HT1080 (cell line): ENCODE measurements around the gene HRAS. TPM values are rescaled to one million over a fixed set of nuclear protein-coding genes. Genes with fewer than 3 reads are reported as not detected.

Experiments
- DNase-seq: peaks from one replicate; pipeline ENCODE4 v3.0.0-alpha.2; 2015; ENCODE audit warnings: low read depth
- total RNA-seq: library from RNA; depleted of rRNA; stranded (reverse); fragments of >200 nt; shearing (Covaris generic); gene quantifications from 2 replicates; pipeline ENCODE4 v1.2.3, GENCODE V29; 2014

Gene HRAS
- total RNA-seq, 1 experiment from 2014 or later: 89.6 TPM

GRCh38 chr11:554428-555226, 19.3 kb upstream of the HRAS start:
- peak; percentile 31 for DNase-seq

- no peak for DNase-seq
Measured at GRCh38 chr11:553988-554340, 18.6 kb upstream of the HRAS start.

DNA sequence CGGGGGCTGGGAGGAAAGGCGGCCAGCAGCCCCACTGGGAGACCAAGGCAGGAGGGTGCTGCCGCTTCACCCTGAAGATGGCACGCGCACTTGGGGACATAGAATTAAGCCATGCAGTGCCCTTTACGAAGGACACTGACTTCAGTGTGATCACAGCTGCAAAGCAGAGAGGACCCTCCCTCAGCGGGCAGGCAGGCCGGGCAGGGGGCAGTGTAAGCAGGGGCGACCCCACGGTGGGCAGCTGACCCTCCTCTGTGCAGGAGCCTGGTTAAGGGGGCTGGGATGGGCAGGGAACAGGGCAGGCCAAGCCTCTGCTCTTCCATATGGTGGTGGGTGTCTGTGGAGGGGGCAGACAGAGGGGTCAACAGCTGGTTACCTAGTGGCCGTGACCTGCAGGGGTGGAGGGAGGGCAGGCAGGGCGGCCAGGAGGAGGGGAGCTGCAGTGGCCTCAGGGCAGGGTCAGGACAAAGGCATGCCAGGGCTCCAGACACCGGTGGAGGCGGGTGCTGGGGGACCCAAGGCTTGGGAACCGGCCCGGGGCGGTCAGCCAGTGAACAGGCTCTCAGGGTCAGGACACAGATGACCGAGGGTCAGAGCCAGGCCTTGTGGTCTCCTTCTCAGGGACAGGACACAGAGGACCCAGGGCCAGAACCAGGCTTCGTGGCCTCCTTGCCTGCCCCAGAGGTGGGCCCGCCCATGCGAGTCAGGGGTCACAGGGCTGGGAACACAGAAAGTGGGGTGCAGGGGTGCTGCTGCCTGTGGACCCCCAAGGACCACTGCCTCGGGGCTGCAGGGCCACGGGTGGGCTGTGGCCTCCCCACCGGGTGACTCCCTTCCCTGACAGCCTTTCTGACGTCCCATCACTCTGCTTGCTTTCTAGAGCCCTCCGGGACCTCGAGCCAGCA, 18.0 kb upstream of the HRAS start:
- no peak for DNase-seq

GRCh38 chr11:551596-551995, 16.2 kb upstream of the HRAS start:
- DNase-seq: no peak

DNA sequence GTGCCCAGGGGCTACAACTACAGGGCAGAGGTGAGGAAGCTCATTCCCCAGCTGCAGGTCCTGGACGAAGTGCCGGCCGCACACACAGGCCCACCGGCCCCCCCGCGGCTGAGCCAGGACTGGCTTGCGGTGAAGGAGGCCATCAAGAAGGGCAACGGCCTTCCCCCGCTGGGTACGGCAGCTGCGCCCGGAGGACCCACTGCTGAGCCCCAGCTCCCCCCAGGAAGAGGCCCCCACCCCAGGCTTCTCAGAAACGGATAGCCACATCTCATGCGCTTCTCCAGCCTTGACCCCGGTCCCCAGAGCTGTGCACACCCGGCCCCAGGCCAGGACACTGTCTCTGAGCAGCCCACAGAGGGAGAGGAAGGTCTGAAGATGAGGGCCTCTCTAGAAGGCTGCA, 15.8 kb upstream of the HRAS start:
- no peak for DNase-seq

DNA sequence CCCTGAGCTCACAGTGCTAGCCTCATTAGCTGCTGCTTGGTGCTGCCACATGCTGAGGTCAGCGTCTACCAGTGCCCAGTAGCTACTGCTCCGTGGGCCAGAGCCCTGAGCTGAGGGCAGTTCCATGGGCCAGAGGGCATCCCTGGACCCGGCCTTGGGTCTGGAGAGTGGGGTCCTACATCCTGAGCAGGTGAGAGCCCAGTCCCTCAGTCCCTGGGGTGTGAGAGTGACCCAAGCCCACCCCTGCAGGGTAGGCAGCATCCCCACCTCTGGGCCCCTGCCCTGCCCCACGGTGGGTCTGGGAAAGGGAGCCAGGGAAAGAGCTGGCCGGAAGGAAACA, 15.3 kb upstream of the HRAS start:
- DNase-seq: no peak

- DNase-seq: no peak
Measured at GRCh38 chr11:550021-550745, 14.8 kb upstream of the HRAS start.

- no peak for DNase-seq
Measured at GRCh38 chr11:548700-549603, 13.6 kb upstream of the HRAS start.

- no peak for DNase-seq
Measured at GRCh38 chr11:545171-545570, 9.8 kb upstream of the HRAS start.

- no peak for DNase-seq
Measured at GRCh38 chr11:544817-545166, 9.4 kb upstream of the HRAS start.

DNA sequence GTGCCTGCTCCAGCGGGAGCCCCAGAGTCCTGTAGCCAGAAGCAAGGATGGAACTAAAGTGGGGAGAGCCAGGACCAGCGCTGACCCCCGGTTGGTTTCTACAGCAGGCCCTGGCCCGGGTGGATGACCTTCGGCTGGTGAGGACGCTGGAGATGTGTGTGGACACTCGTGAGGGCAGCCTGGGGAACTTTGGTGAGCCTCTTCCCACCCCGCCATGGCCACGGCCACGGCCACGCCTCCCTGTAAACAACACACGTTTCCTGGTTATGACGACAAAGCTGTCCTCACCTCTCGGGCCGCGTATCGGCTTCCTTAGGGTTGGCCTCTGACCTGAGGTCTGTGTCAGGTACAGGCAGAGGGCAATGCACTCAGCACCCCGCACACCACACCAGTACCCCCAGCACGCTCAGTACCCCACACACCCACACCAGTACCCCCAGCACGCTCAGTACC, 6.1 kb upstream of the HRAS start:
- DNase-seq: no peak

DNA sequence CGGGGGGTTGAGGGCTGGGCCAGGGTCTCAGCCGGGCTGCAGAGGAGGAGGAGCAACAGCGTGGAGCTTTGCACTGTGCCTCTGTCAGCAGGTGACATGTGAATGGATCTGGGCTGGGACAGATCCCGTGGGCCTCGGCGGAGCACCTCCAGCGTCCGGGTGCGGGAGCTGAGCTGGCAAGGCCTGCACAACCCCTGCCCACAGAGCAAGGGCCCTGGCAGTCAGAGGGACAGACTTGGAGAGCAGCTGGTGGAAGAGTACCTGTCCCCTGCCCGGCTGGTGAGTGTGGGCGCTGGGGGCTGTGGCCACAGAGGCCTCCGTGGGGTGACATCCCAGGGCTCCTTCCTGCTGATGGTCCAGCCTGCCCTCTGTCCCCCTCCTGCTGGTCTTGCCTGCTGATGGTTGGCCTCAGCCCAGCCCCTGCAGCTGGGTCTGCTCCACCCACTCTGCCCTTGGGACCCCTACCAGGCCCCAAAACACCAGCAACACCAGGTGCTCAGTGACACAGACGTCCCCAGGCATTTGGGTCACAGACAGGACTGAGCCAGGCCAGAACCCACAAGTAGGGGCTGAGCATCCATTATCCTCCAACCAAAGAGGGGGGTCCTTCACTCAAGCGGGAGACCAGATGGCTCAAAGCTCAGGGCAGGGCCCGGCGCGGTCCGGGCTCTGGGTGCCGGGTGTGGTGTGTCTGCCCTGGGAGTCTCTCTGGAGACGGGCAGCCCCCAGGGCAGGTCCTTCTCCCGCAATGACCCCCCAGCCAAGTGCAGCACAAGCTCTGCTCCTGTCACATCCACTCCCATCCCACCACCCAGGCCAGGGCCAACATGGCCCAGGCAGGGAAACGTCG, 5.4 kb upstream of the HRAS start:
- no peak for DNase-seq

GRCh38 chr11:539971-540481, 4.7 kb upstream of the HRAS start:
- DNase-seq: no peak

DNA sequence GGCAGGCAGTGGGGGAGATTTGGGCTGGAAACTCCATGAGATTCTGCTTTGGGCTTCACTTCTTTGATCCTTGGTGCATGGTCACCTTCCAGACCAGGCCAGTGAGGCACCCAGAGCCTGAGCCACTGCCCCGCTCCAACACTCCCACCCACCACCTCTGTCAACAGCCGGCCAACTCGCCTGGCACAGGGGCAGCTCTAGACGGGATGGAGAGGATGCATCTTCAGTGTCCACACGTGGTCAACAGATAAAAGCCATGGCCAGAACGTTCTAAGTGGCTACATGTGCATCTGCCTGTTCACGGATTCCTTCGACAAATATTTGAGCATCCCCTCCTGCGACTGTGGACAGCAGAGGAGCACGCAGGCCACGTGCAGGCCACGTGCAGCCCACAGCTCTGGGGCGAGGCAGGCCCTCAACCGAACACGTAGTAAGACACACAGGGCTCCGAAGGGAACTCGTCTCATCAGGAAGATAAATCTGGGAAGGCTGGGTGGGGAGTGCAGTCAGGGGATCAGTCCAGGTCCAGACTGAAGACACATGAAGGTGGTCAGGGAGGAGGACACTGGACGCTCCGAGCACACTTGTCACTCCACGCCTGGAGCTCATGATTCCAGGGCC, 3.2 kb upstream of the HRAS start:
- no peak for DNase-seq

DNA sequence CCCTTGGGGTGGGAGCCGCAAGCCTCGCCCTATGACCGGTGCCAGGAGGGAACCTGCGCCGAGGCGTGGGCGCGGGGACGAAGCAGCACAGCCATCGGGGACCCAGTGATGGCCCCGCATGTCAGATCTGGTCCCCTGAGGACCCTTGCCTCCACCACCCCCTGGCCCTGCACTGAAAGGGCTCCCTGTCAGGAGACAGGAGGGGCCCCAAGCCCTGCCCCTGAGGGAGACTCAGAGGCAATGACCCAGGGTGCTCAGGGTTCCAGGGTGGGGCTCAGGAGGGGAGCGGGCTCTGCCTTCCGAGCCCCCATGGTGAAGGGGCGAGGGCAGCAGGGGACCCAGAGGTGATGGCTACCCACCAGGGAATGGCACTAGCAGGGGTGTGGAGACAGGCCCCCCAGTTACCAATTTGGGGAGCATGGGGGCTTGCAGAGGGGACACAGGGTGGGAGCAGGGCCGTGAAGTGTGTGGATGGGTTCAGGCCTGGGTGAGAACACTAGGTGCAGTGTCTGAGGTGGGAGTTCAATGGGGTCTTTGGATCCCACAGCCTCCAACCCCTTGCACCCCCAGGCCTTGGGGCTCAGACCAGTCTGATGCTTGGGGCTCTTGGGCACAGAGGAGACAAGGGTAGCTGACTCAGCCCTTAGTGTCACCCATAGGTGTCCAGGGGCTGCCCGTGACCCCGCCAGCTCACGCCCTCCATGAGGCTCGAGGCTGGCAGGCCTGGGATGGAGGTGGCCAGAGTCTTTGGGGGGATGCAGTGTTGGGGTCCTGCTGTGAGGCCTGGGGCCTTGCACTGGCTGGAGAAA, 2.5 kb upstream of the HRAS start:
- no peak for DNase-seq

DNA sequence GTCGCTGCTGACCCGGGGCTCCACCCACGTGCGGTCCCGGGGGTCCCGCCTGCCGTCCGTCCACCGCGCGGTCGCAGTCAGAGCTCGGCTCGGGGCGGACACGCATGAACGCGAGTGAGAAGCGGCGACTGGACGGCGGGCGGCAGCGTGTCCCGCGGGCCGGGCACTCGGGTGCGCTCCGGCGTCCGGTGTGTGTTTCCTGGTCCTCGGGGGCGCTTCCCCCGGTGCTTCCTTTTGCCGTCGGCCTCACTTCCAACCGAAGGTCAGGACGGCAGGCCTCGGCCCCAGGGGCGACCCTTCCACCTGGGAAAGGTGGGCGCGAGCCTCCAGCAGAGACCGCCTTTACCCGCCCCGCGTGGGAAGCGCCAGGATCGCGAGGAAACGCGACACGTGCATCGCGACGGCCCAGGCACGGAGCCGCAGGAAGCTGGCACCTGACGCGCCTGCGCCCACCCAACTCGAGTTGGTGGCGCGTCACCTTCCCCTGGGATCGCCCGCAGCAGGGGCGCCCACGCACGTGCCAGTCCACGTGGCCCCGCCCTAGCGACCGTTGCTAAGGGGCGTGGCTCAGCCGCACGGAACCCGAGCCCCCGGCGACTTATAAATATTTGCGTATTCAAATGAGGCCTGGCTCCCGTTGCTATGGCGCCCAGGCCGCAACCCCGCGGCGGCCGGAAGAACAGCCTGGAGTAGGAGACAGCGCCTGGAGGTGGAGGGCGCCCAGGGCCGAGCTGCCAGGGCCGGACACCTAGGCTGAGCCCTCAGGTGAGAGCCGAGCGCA, 1.7 kb upstream of the HRAS start, which contains the start of gene LRRC56:
Gene LRRC56, plus strand, starts transcription at position 687 of the 781 bp plus-strand sequence. CDS start 3,158 bp downstream, outside the sequence.
- DNase-seq: no peak

- DNase-seq: no peak
Measured at GRCh38 chr11:535210-535518, 212 bp downstream of the HRAS start.
